NCI-H187 (cell line): ENCODE measurements around the gene DAP3.
"Not testable (repeated sequence)": the region's sequence is repeated elsewhere in the genome, so short reads cannot be mapped to it uniquely, and the experiment has no call there.

Experiments
- DNase-seq, 2 experiments: peaks; one replicate each; lab custom pipeline; 2025; lab: John Stamatoyannopoulos, UW

Gene DAP3

GRCh38 chr1:155687705-155688323 lies 1.1 kb upstream of the DAP3 start:
- not testable (repeated sequence) for DNase-seq

GRCh38 chr1:155688324-155689080 lies 389 bp upstream of the DAP3 start, which contains the start of gene YY1AP1:
TSS of gene YY1AP1 (minus strand) at chr1:155688774. CDS start at chr1:155680436, 8,338 bp downstream.
- DNase-seq: peak; percentile 95 to 97

- DNase-seq: no peak
Measured at GRCh38 chr1:155691992-155692528, 3.2 kb downstream of the DAP3 start.

GRCh38 chr1:155694167-155694566 lies 5.3 kb downstream of the DAP3 start:
- no peak for DNase-seq

- no peak for DNase-seq
Measured at GRCh38 chr1:155695072-155695471, 6.2 kb downstream of the DAP3 start.

- no peak for DNase-seq
Measured at GRCh38 chr1:155695608-155696007, 6.7 kb downstream of the DAP3 start.

GRCh38 chr1:155696524-155696923 lies 7.6 kb downstream of the DAP3 start:
- no peak for DNase-seq

GRCh38 chr1:155697046-155697445 lies 8.2 kb downstream of the DAP3 start:
- DNase-seq: no peak

GRCh38 chr1:155697616-155698015 lies 8.7 kb downstream of the DAP3 start:
- DNase-seq: not testable (repeated sequence)

GRCh38 chr1:155698382-155699038 lies 9.6 kb downstream of the DAP3 start:
- DNase-seq: no peak

- not testable (repeated sequence) for DNase-seq
Measured at GRCh38 chr1:155699062-155699461, 10.2 kb downstream of the DAP3 start.

- DNase-seq: not testable (repeated sequence)
Measured at GRCh38 chr1:155701675-155702074, 12.8 kb downstream of the DAP3 start.

- no peak for DNase-seq
Measured at GRCh38 chr1:155703216-155703615, 14.3 kb downstream of the DAP3 start.

GRCh38 chr1:155704414-155704813 lies 15.5 kb downstream of the DAP3 start:
- not testable (repeated sequence) for DNase-seq

GRCh38 chr1:155706139-155706538 lies 17.2 kb downstream of the DAP3 start:
- no peak for DNase-seq

- no peak for DNase-seq
Measured at GRCh38 chr1:155709391-155709790, 20.5 kb downstream of the DAP3 start.

- not testable (repeated sequence) for DNase-seq
Measured at GRCh38 chr1:155711457-155711856, 22.6 kb downstream of the DAP3 start.

- not testable (repeated sequence) for DNase-seq
Measured at GRCh38 chr1:155712636-155713035, 23.7 kb downstream of the DAP3 start.

- DNase-seq: no peak
Measured at GRCh38 chr1:155713075-155713474, 24.2 kb downstream of the DAP3 start.

- not testable (repeated sequence) for DNase-seq
Measured at GRCh38 chr1:155715056-155715455, 26.2 kb downstream of the DAP3 start.

GRCh38 chr1:155715777-155716176 lies 26.9 kb downstream of the DAP3 start:
- DNase-seq: no peak

GRCh38 chr1:155717041-155717440 lies 28.1 kb downstream of the DAP3 start:
- no peak for DNase-seq
